Measurements from ENCODE around the gene ANKRD44.

The ANKRD44 gene

GRCh38 chr2:197255543-197255942 lies 55.0 kb downstream of the ANKRD44 start:
- Histone ChIP-seq H3K36me3 (replicated peaks) (no peaks in the 10 kb centered on the region), H3K4me3 (no peak overlapping the region), H3K4me1 (no peaks in the 10 kb centered on the region; the same call in 1 of the 2 replicates), H3K27me3 (ENCODE audit: low read depth) (no peaks in the 10 kb centered on the region), H3K9me3 (no peaks in the 10 kb centered on the region)
- DNase-seq (ENCODE audit: low spot score in 2 of 2), result no peak
- in situ Hi-C loops (cut with MboI; ENCODE audit: low sequenced_read_pairs), result no loop called here

GRCh38 chr2:197254776-197255530 lies 55.6 kb downstream of the ANKRD44 start:
- in situ Hi-C loops (cut with MboI; ENCODE audit: low sequenced_read_pairs), result no loop called here
- H3K4me3 ChIP-seq, result no peak overlapping the region

GRCh38 chr2:197251576-197251975 lies 59.0 kb downstream of the ANKRD44 start:
- H3K27me3 ChIP-seq (ENCODE audit: low read depth), result no peaks in the 10 kb centered on the region
- H3K9me3 ChIP-seq, result no peaks in the 10 kb centered on the region
- DNase-seq (ENCODE audit: low spot score in 2 of 2), result no peak
- H3K4me3 ChIP-seq, result no peak overlapping the region
- in situ Hi-C loops (cut with MboI; ENCODE audit: low sequenced_read_pairs), result no loop called here
- no peaks in the 10 kb centered on the region for H3K36me3 ChIP-seq (replicated peaks)
- H3K4me1 ChIP-seq, result no peaks in the 10 kb centered on the region; the same call in 1 of the 2 replicates

More at GRCh38 chr2:197254776-197255530, 55.6 kb downstream of the ANKRD44 start:
- no peaks in the 10 kb centered on the region for H3K27me3 ChIP-seq (ENCODE audit: low read depth)
- DNase-seq (ENCODE audit: low spot score in 2 of 2), result no peak
- H3K9me3 ChIP-seq, result no peaks in the 10 kb centered on the region
- H3K36me3 ChIP-seq (replicated peaks), result no peaks in the 10 kb centered on the region
- no peaks in the 10 kb centered on the region; the same call in 1 of the 2 replicates for H3K4me1 ChIP-seq

GRCh38 chr2:197251163-197251562 lies 59.4 kb downstream of the ANKRD44 start:
- no peak overlapping the region for H3K4me3 ChIP-seq
- no peaks in the 10 kb centered on the region for H3K36me3 ChIP-seq (replicated peaks)
- DNase-seq (ENCODE audit: low spot score in 2 of 2), result no peak
- H3K27me3 ChIP-seq (ENCODE audit: low read depth), result no peaks in the 10 kb centered on the region
- in situ Hi-C loops (cut with MboI; ENCODE audit: low sequenced_read_pairs), result no loop called here
- no peaks in the 10 kb centered on the region; the same call in 1 of the 2 replicates for H3K4me1 ChIP-seq
- no peaks in the 10 kb centered on the region for H3K9me3 ChIP-seq

- no peaks in the 10 kb centered on the region for H3K9me3 ChIP-seq
- H3K4me1 ChIP-seq, result no peaks in the 10 kb centered on the region; the same call in 1 of the 2 replicates
- no peak overlapping the region for H3K4me3 ChIP-seq
- in situ Hi-C loops (cut with MboI; ENCODE audit: low sequenced_read_pairs), result no loop called here
- H3K27me3 ChIP-seq (ENCODE audit: low read depth), result no peaks in the 10 kb centered on the region
- no peaks in the 10 kb centered on the region for H3K36me3 ChIP-seq (replicated peaks)
- DNase-seq (ENCODE audit: low spot score in 2 of 2), result no peak
These were observed 60.5 kb downstream of the ANKRD44 start for GRCh38 chr2:197250084-197250397.

- no peak for DNase-seq (ENCODE audit: low spot score in 2 of 2)
- H3K9me3 ChIP-seq, result no peaks in the 10 kb centered on the region
- in situ Hi-C loops (cut with MboI; ENCODE audit: low sequenced_read_pairs), result no loop called here
- no peaks in the 10 kb centered on the region; the same call in 1 of the 2 replicates for H3K4me1 ChIP-seq
- no peaks in the 10 kb centered on the region for H3K36me3 ChIP-seq (replicated peaks)
- no peak overlapping the region for H3K4me3 ChIP-seq
- H3K27me3 ChIP-seq (ENCODE audit: low read depth), result no peaks in the 10 kb centered on the region
These were observed 61.0 kb downstream of the ANKRD44 start for GRCh38 chr2:197249381-197250083.

GRCh38 chr2:197248623-197249022 lies 62.0 kb downstream of the ANKRD44 start:
- Histone ChIP-seq H3K4me3 (no peak overlapping the region), H3K36me3 (replicated peaks) (no peaks in the 10 kb centered on the region), H3K4me1 (no peaks in the 10 kb centered on the region; the same call in 1 of the 2 replicates), H3K27me3 (ENCODE audit: low read depth) (no peaks in the 10 kb centered on the region), H3K9me3 (no peaks in the 10 kb centered on the region)
- in situ Hi-C loops (cut with MboI; ENCODE audit: low sequenced_read_pairs), result no loop called here
- no peak for DNase-seq (ENCODE audit: low spot score in 2 of 2)

- no peaks in the 10 kb centered on the region for H3K36me3 ChIP-seq (replicated peaks)
- no peaks in the 10 kb centered on the region for H3K27me3 ChIP-seq (ENCODE audit: low read depth)
- H3K4me3 ChIP-seq, result no peak overlapping the region
- H3K4me1 ChIP-seq, result no peaks in the 10 kb centered on the region; the same call in 1 of the 2 replicates
- DNase-seq (ENCODE audit: low spot score in 2 of 2), result no peak
- in situ Hi-C loops (cut with MboI; ENCODE audit: low sequenced_read_pairs), result no loop called here
- no peaks in the 10 kb centered on the region for H3K9me3 ChIP-seq
These were observed 62.6 kb downstream of the ANKRD44 start for GRCh38 chr2:197248001-197248401.

GRCh38 chr2:197247083-197247482 lies 63.5 kb downstream of the ANKRD44 start:
- no peak for DNase-seq (ENCODE audit: low spot score in 2 of 2)
- Histone ChIP-seq H3K36me3 (replicated peaks) (no peaks in the 10 kb centered on the region), H3K27me3 (ENCODE audit: low read depth) (no peaks in the 10 kb centered on the region), H3K9me3 (no peaks in the 10 kb centered on the region), H3K4me3 (no peak overlapping the region), H3K4me1 (no peaks in the 10 kb centered on the region; the same call in 1 of the 2 replicates)
- in situ Hi-C loops (cut with MboI; ENCODE audit: low sequenced_read_pairs), result no loop called here

- H3K4me1 ChIP-seq, result no peaks in the 10 kb centered on the region
- no peaks in the 10 kb centered on the region for H3K9me3 ChIP-seq
- in situ Hi-C loops (cut with MboI; ENCODE audit: low sequenced_read_pairs), result no loop called here
- no peak overlapping the region for H3K4me3 ChIP-seq
- no peaks in the 10 kb centered on the region for H3K27me3 ChIP-seq (ENCODE audit: low read depth)
- H3K36me3 ChIP-seq (replicated peaks), result no peaks in the 10 kb centered on the region
- DNase-seq (ENCODE audit: low spot score in 2 of 2), result no peak
These were observed 64.5 kb downstream of the ANKRD44 start for GRCh38 chr2:197245829-197246804.

- Histone ChIP-seq H3K4me3 (no peak overlapping the region), H3K36me3 (replicated peaks) (no peaks in the 10 kb centered on the region), H3K27me3 (ENCODE audit: low read depth) (no peaks in the 10 kb centered on the region), H3K4me1 (no peaks in the 10 kb centered on the region), H3K9me3 (no peaks in the 10 kb centered on the region)
- in situ Hi-C loops (cut with MboI; ENCODE audit: low sequenced_read_pairs), result no loop called here
- no peak for DNase-seq (ENCODE audit: low spot score in 2 of 2)
These were observed 66.2 kb downstream of the ANKRD44 start for GRCh38 chr2:197244349-197244748.

GRCh38 chr2:197242719-197243118 lies 67.9 kb downstream of the ANKRD44 start:
- no peak for DNase-seq (ENCODE audit: low spot score in 2 of 2)
- Histone ChIP-seq H3K4me3 (no peak overlapping the region), H3K4me1 (no peaks in the 10 kb centered on the region), H3K27me3 (ENCODE audit: low read depth) (no peaks in the 10 kb centered on the region), H3K36me3 (replicated peaks) (no peaks in the 10 kb centered on the region), H3K9me3 (no peaks in the 10 kb centered on the region)
- in situ Hi-C loops (cut with MboI; ENCODE audit: low sequenced_read_pairs), result no loop called here

- H3K27me3 ChIP-seq (ENCODE audit: low read depth), result no peaks in the 10 kb centered on the region
- H3K9me3 ChIP-seq, result no peaks in the 10 kb centered on the region
- H3K4me3 ChIP-seq, result no peak overlapping the region
- no peaks in the 10 kb centered on the region for H3K36me3 ChIP-seq (replicated peaks)
- H3K4me1 ChIP-seq, result no peaks in the 10 kb centered on the region
- DNase-seq (ENCODE audit: low spot score in 2 of 2), result no peak
- in situ Hi-C loops (cut with MboI; ENCODE audit: low sequenced_read_pairs), result no loop called here
These were observed 69.0 kb downstream of the ANKRD44 start for GRCh38 chr2:197241596-197241995.
